Natural killer cell (primary cell): ENCODE data around the gene CSRP3. TPM values are rescaled to one million over a fixed set of nuclear protein-coding genes. Genes with fewer than 3 reads are reported as not detected.

ENCODE experiments used
- ATAC-seq, 3 donors: fragments of 150-1000 bp in 2 of 3; fragments of 200-7000 bp in 1 of 3; cut with Tn5 transposase; 1 replicate in 1 of 3; 2 replicates in 2 of 3; pipeline ENCODE4 v1.10.0; 2021; ENCODE audit warnings: mild to moderate bottlenecking in 2 of 3, moderate library complexity in 2 of 3
- DNase-seq, 2 donors: peaks; one replicate each; pipeline versions ENCODE4 v3.0.0 to v3.0.0-alpha.2; 2013 to 2021; ENCODE audit warnings: mixed read lengths in 1 of 2
- H3K27ac ChIP-seq: one replicate; pipeline ENCODE4 v1.5.1; 2013; ENCODE audit warnings: mild to moderate bottlenecking, low read length
- H3K27me3 ChIP-seq: one replicate; pipeline ENCODE4 v1.6.1; 2013; ENCODE audit warnings: low read length; ENCODE audit not compliant: control insufficient read depth, insufficient read depth
- H3K36me3 ChIP-seq: one replicate; pipeline ENCODE4 v1.6.1; 2013; ENCODE audit warnings: low read length; ENCODE audit not compliant: control insufficient read depth, insufficient read depth
- H3K4me1 ChIP-seq: one replicate; pipeline ENCODE4 v1.6.1; 2013; ENCODE audit warnings: low read length; ENCODE audit not compliant: control insufficient read depth, insufficient read depth
- H3K4me3 ChIP-seq: one replicate; pipeline ENCODE4 v1.5.1; 2013; ENCODE audit warnings: low read length
- H3K9me3 ChIP-seq: one replicate; pipeline ENCODE4 v1.6.1; 2013; ENCODE audit warnings: low read length; ENCODE audit not compliant: control insufficient read depth, insufficient read depth
- H3K27ac Mint-ChIP-seq, 2 donors: one replicate each; pipeline ENCODE4 v1.8.0; 2022; ENCODE audit warnings: mild to moderate bottlenecking in 2 of 2, mixed read lengths in 2 of 2, moderate library complexity in 1 of 2
- H3K27me3 Mint-ChIP-seq, 2 donors: one replicate each; pipeline ENCODE4 v1.8.0; 2022; ENCODE audit warnings: low read depth in 2 of 2, mixed read lengths in 2 of 2
- H3K36me3 Mint-ChIP-seq: one replicate; pipeline ENCODE4 v1.8.0; 2022; ENCODE audit warnings: mixed read lengths
- H3K4me1 Mint-ChIP-seq, 2 donors: one replicate each; pipeline ENCODE4 v1.8.0; 2022; ENCODE audit warnings: mixed read lengths in 2 of 2
- H3K4me3 Mint-ChIP-seq: one replicate; pipeline ENCODE4 v1.8.0; 2022; ENCODE audit warnings: mild to moderate bottlenecking, moderate library complexity, mixed read lengths
- H3K9me3 Mint-ChIP-seq, 2 donors: one replicate each; pipeline ENCODE4 v1.8.0; 2022; ENCODE audit warnings: mixed read lengths in 2 of 2
- CTCF ChIP-seq: fragments of 200-600 bp; IDR thresholded peaks from one replicate; pipeline ENCODE4 v1.8.0; 2022; ENCODE audit warnings: antibody characterized with exemption
- whole genome bisulfite sequencing: methylation state at CpG from one replicate; pipeline ENCODE4 v1.1.7; 2013; ENCODE audit warnings: missing lambda C conversion rate; ENCODE audit not compliant: insufficient coverage; 5-methylcytosine and 5-hydroxymethylcytosine counted together
- intact Hi-C: fragments of 100-400 bp; cut with micrococcal nuclease; formaldehyde crosslinking; loops from one replicate; pipeline ENCODE4 v1.14.2; 2022
- total RNA-seq, 4 donors: library from RNA; stranded (reverse); fragments of 120-200 nt in 1 of 4; gene quantifications; one replicate each; pipeline versions ENCODE4 v1.2.3 to v1.2.4, GENCODE V29; 2013 to 2022

Gene CSRP3
- total RNA-seq, 3 donors from 2014 or later (not counting 1 experiment from before 2014, with no cell fraction given): not detected

GRCh38 chr11:19183646-19184045, 18.1 kb downstream of the CSRP3 start:
- Histone ChIP-seq H3K36me3 (no peaks in the 10 kb centered on the region), H3K4me1 (no peaks in the 10 kb centered on the region), H3K4me3 (no peak overlapping the region), H3K27me3 (no peaks in the 10 kb centered on the region), H3K27ac (no peak overlapping the region), H3K9me3 (no peaks in the 10 kb centered on the region)
- no peak for TF ChIP-seq CTCF
- Mint-ChIP-seq H3K9me3 (no peaks in the 10 kb centered on the region), H3K27ac (no peak overlapping the region), H3K36me3 (no peaks in the 10 kb centered on the region), H3K27me3 (no peaks in the 10 kb centered on the region), H3K4me1 (no peaks in the 10 kb centered on the region), H3K4me3 (no peak overlapping the region)
- intact Hi-C loops: no loop called here
- 95% methylated on average over 7 of the region's 7 CpGs for WGBS
- no peak for DNase-seq
- ATAC-seq: no peak

GRCh38 chr11:19181531-19182261, 20.1 kb downstream of the CSRP3 start:
- Mint-ChIP-seq H3K27ac (no peak overlapping the region), H3K4me1 (no peaks in the 10 kb centered on the region), H3K9me3 (no peaks in the 10 kb centered on the region), H3K36me3 (no peaks in the 10 kb centered on the region), H3K27me3 (no peaks in the 10 kb centered on the region), H3K4me3 (no peak overlapping the region)
- Histone ChIP-seq H3K4me1 (no peaks in the 10 kb centered on the region), H3K9me3 (no peaks in the 10 kb centered on the region), H3K4me3 (no peak overlapping the region), H3K27ac (no peak overlapping the region), H3K27me3 (no peaks in the 10 kb centered on the region), H3K36me3 (peaks cover 7% of the 10 kb centered on the region)
- 65% methylated on average over 5 of the region's 5 CpGs for WGBS
- ATAC-seq (no peak), DNase-seq (no peak)
- TF ChIP-seq CTCF: no peak
- intact Hi-C loops: no loop called here

GRCh38 chr11:19176629-19177186, 25.1 kb downstream of the CSRP3 start:
- 92% methylated on average over 2 of the region's 2 CpGs for WGBS
- Histone ChIP-seq H3K4me3 (no peak overlapping the region), H3K4me1 (no peaks in the 10 kb centered on the region), H3K9me3 (no peaks in the 10 kb centered on the region), H3K36me3 (peaks cover 38% of the 10 kb centered on the region), H3K27ac (no peak overlapping the region), H3K27me3 (no peaks in the 10 kb centered on the region)
- H3K27me3 Mint-ChIP-seq: no peaks in the 10 kb centered on the region
- H3K4me3 Mint-ChIP-seq: no peak overlapping the region
- H3K27ac Mint-ChIP-seq: no peak overlapping the region
- TF ChIP-seq CTCF: no peak
- H3K4me1 Mint-ChIP-seq: no peaks in the 10 kb centered on the region
- intact Hi-C loops: no loop called here
- peaks cover 17% of the 10 kb centered on the region for H3K36me3 Mint-ChIP-seq
- H3K9me3 Mint-ChIP-seq: no peaks in the 10 kb centered on the region
- no peak for DNase-seq
- ATAC-seq: no peak
